MM.1S (cell line): ENCODE measurements around the gene MLLT10.

Experiments used
- EZH2 ChIP-seq: fragments of 300-600 bp; sonication (generic); optimal IDR thresholded peaks from 2 replicates; pipeline ENCODE3; 2017; ENCODE audit warnings: low read depth, mild to moderate bottlenecking, antibody characterized with exemption, low read length, mixed read lengths
- TF ChIP-seq, protein P1 (sequence below): fragments of 300-600 bp; sonication (generic); IDR thresholded peaks from 2 replicates; pipeline ENCODE4 v1.5.1; 2016; ENCODE audit warnings: antibody characterized with exemption, low read length, mixed read lengths

DNA sequence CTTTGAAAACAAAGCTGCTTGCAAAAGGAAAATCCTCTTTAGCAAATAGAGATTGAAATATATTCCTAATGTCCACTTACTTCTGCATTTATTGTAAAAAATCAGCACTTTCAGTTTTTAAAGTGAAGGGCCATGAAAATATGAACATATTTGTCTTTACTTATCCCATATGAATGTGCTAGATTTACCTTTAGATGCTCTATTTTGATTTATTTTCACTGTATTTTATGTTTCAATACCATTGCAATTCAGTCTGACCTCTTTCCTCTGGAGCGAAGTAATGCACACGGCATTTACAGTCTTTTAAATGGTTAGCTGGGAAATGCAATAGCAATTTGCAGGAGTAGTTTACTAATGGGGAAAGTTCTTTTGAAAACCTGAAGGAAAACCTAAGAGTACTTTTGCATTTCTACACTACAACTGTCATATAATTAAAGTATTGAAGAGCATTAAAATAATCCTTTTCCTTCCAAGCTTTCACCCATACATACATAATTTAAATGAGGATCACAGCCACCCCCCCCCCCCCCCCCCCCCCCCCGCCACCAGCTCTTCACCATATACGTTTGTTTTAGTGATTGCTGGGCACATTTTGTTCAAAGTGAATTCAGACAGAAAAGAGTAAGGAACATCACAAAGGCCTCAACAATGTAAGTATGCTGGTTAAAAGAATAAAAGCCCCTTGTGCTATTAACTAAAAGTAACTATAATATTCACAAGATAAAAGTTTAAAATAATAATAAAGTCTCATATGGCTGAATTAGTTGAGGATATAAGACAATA lies 12.1 kb upstream of the MLLT10 start:
- TF ChIP-seq, protein P1, sequence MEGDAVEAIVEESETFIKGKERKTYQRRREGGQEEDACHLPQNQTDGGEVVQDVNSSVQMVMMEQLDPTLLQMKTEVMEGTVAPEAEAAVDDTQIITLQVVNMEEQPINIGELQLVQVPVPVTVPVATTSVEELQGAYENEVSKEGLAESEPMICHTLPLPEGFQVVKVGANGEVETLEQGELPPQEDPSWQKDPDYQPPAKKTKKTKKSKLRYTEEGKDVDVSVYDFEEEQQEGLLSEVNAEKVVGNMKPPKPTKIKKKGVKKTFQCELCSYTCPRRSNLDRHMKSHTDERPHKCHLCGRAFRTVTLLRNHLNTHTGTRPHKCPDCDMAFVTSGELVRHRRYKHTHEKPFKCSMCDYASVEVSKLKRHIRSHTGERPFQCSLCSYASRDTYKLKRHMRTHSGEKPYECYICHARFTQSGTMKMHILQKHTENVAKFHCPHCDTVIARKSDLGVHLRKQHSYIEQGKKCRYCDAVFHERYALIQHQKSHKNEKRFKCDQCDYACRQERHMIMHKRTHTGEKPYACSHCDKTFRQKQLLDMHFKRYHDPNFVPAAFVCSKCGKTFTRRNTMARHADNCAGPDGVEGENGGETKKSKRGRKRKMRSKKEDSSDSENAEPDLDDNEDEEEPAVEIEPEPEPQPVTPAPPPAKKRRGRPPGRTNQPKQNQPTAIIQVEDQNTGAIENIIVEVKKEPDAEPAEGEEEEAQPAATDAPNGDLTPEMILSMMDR: no peak
- TF ChIP-seq EZH2: no peak
